ENCODE measurements around the gene SKIDA1. TPM values are rescaled to one million over a fixed set of nuclear protein-coding genes. Genes with fewer than 3 reads are reported as not detected.
"Not testable (repeated sequence)": the region's sequence is repeated elsewhere in the genome, so short reads cannot be mapped to it uniquely, and the experiment has no call there.

Gene SKIDA1
- total RNA-seq: 1 to 10 TPM; 2.3 to 5.4 (median 3.6) TPM
- under 1 TPM; 0.61 to 0.75 TPM for polyA plus RNA-seq
- long read RNA-seq, donor 1, partial matches to known transcripts: 0 of 2 reads
- long read RNA-seq, donor 1, other reads (novel, unspliced or antisense): 2 of 2 reads
- long read RNA-seq, donor 2, partial matches to known transcripts: 0 of 2 reads
- long read RNA-seq, donor 2, other reads (novel, unspliced or antisense): 2 of 2 reads
- long read RNA-seq, donor 3, partial matches to known transcripts: 1 of 1 reads
- long read RNA-seq, donor 3, other reads (novel, unspliced or antisense): 0 of 1 reads

DNA sequence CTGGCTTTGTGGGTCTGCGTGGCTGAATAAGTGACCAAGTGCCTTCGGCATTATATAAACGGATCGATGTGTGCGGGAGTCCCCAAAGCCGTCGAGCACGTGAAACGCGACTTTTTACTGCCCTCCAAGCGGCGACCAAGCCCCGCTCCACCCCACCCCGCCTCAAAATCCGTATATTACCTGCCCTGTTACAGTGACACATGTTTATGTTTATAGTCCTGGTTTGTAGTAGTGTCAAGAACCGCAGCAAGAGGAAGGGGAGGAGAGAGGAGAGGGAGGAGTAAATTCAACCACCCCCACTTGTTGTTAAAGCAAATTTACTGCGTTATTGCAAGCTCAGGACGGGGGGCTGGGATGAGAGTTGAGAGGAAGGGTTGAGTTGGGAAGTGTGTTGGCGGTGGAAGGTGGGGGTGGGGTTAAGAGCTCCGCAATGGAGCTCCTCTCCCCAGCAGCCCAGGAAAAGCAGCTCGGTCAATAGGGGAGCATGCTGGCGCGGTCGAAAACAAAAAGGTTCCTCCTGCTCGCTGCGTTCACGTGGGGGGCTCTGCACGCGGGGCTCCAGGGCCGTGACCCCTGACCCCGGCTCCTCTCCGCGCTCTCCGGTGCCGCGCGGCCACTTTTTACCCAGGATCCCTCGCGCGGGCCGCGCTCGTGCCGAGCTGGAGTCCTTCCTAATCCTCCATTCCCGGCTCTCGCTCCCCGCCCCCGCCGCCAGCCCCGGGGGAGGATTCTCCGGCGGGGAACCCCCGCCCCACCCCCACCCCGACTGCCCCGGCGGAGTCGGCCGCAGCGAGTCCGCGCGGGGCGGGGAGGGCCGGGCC lies at the start of gene SKIDA1:
Gene SKIDA1 (minus strand): TSS at position 316 of the 821 bp plus-strand sequence. CDS start 7,860 bp downstream, outside the sequence.
- Histone ChIP-seq H3K27me3 (no peaks in the 10 kb centered on the region), H3K4me3 (peak within 1 kb of the TSS; percentile 54 to 85 (median 71)), H3K9me3 (no peaks in the 10 kb centered on the region), H3K36me3 (no peaks in the 10 kb centered on the region), H3K4me1 (peaks cover 0 to 25% (median 8%) of the 10 kb centered on the region in 12 donors), H3K27ac (peak within 1 kb of the TSS; percentile 95 to 99 (median 98))
- DNase-seq: peak; percentile 89 to 94 (median 92)
- intact Hi-C loops (cut with DNase I): loop anchor here in 2 of 10 donors (2.0 to 10.0 kb wide), 3 partner anchors 29 to 799 kb away; partner anchors contain the start of genes BMI1 (in 1 of the 2) and COMMD3 (in 1 of the 2)
- ATAC-seq: peak; percentile 84 to 92 (median 88)
- TF ChIP-seq, protein P1, sequence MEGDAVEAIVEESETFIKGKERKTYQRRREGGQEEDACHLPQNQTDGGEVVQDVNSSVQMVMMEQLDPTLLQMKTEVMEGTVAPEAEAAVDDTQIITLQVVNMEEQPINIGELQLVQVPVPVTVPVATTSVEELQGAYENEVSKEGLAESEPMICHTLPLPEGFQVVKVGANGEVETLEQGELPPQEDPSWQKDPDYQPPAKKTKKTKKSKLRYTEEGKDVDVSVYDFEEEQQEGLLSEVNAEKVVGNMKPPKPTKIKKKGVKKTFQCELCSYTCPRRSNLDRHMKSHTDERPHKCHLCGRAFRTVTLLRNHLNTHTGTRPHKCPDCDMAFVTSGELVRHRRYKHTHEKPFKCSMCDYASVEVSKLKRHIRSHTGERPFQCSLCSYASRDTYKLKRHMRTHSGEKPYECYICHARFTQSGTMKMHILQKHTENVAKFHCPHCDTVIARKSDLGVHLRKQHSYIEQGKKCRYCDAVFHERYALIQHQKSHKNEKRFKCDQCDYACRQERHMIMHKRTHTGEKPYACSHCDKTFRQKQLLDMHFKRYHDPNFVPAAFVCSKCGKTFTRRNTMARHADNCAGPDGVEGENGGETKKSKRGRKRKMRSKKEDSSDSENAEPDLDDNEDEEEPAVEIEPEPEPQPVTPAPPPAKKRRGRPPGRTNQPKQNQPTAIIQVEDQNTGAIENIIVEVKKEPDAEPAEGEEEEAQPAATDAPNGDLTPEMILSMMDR (IDR thresholded peaks at IDR 0.05): no peak
- TF ChIP-seq POLR2A (IDR thresholded peaks at IDR 0.05): no peak
- 0 to 1% (median 1%) methylated on average over 29 to 64 of the region's 64 CpGs for WGBS, 4 donors

DNA sequence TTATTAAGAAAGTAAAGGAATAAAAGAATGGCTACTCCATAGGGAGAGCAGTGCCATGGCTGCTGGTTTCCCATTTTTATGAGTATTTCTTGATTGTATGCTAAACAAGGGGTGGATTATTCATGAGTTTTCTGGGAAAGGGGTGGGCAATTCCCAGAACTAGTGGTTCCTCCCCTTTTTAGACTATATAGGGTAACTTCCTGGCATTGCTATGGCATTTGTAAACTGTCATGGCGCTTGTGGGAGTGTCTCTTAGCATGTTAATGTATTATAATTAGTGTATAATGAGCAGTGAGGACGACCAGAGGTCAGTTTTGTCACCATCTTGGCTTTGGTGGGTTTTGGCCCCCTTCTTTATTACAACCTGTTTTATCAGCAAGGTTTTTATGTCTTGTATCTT lies 49.0 kb upstream of the SKIDA1 start:
- H3K9me3 ChIP-seq; H3K27me3 ChIP-seq; intact Hi-C loops (cut with DNase I); ATAC-seq; DNase-seq; H3K27ac ChIP-seq; H3K4me3 ChIP-seq: not testable (repeated sequence)
- WGBS, 4 donors: 81 to 92% (median 87%) methylated on average over 2 of the region's 2 CpGs
- Histone ChIP-seq H3K4me1 (peaks cover 0 to 41% (median 28%) of the 10 kb centered on the region in 12 donors), H3K36me3 (peaks cover 0 to 11% (median 3%) of the 10 kb centered on the region in 9 donors)

DNA sequence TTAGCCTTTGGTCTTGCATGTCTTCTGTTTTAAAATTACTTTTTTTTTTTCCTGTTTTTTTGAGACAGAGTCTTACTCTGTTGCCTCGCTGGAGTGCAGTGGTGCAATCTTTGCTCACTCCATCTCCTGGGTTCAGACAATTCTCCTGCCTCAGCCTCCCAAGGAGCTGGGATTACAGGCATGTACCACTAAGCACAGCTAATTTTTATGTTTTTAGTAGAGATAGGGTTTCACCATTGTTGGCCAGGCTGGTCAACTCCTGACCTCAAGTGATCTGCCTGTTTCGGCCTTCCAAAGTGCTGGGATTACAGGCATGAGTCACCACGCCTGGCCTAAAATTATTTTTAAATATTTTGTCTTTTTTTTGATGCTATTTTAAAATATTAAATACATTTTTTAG lies 47.1 kb upstream of the SKIDA1 start:
- 48 to 71% (median 56%) methylated on average over 3 of the region's 3 CpGs for WGBS, 4 donors
- Histone ChIP-seq H3K4me3 (no peak overlapping the region), H3K27me3 (no peaks in the 10 kb centered on the region), H3K36me3 (peaks cover 0 to 12% (median 3%) of the 10 kb centered on the region in 9 donors), H3K4me1 (peaks cover 0 to 51% (median 28%) of the 10 kb centered on the region in 12 donors), H3K9me3 (no peaks in the 10 kb centered on the region), H3K27ac (no peak overlapping the region)
- DNase-seq (peak in 1 of 5 donors; percentile 42), ATAC-seq (peak in 3 of 4 donors; percentile 52 to 75 (median 72))
- intact Hi-C loops (cut with DNase I): no loop called here
- TF ChIP-seq, protein P1 (IDR thresholded peaks at IDR 0.05): no peak
- TF ChIP-seq POLR2A (IDR thresholded peaks at IDR 0.05): no peak

DNA sequence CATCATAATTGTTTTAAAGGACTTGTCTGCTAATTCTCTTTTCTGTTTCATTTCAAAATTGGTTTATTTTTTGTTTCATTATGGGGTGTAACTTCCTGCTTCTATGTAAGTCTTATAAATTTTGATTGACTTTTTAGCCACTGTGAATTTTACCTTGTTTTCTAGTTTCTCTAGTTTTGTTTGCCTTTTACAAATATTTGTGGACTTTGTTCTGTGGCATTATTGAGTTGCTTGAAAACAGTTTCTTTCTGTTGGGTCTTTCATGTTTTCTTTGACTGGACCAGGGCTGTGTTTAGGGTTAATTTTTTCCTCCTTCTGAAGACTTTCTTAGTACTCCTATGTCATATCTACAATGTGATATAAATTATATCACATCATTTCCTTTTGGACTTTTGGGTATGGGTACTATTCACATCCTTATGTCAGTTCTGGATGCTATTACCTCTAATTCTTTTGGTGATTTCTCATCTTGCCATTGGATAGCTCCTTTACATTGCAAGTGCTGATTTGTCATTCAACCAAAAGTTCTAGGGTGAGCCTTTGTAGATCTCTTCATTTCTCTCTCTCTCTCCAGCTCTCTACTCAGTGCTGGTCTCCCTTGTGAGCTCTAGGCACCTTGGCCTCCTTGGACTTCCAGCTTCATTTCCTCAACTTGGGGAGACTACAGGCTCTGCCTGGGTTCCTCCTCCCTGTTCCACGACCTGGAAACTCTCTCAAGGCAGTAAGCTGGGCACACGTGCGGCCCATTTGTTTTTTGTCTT lies 45.5 kb upstream of the SKIDA1 start:
- ATAC-seq (no peak), DNase-seq (no peak)
- Histone ChIP-seq H3K9me3 (no peaks in the 10 kb centered on the region), H3K27me3 (no peaks in the 10 kb centered on the region), H3K27ac (no peak overlapping the region), H3K4me1 (peaks cover 0 to 51% (median 28%) of the 10 kb centered on the region in 12 donors), H3K4me3 (no peak overlapping the region), H3K36me3 (peaks cover 0 to 15% (median 3%) of the 10 kb centered on the region in 9 donors)
- 65 to 71% (median 68%) methylated on average over 3 of the region's 3 CpGs for WGBS, 4 donors
- intact Hi-C loops (cut with DNase I): no loop called here
- no peak for TF ChIP-seq POLR2A (IDR thresholded peaks at IDR 0.05)
- TF ChIP-seq, protein P1 (IDR thresholded peaks at IDR 0.05): no peak

DNA sequence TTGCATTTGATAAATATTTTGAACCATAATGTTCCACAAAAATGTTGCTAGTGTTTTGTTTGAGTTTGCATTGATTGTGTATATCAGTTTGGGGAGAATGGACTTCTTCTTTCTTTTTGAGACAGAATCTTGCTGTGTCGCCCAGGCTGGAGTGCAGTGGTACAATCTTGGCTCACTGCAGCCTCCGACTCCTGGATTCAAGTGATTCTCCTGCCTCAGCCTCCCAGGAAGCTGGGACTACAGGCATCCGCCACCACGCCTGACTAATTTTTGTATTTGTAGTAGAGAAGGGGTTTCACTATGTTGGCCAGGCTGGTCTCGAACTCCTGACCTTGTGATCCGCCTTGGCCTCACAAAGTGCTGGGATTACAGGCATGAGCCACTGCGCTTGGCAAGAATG lies 33.5 kb upstream of the SKIDA1 start:
- H3K9me3 ChIP-seq; intact Hi-C loops (cut with DNase I); H3K27me3 ChIP-seq; H3K4me3 ChIP-seq; H3K27ac ChIP-seq; DNase-seq; ATAC-seq: not testable (repeated sequence)
- H3K36me3 ChIP-seq: peaks cover 0 to 72% (median 60%) of the 10 kb centered on the region in 9 donors
- WGBS, 4 donors: 92 to 99% (median 98%) methylated on average over 7 of the region's 7 CpGs
- H3K4me1 ChIP-seq: peaks cover 0 to 28% (median 3%) of the 10 kb centered on the region in 12 donors
